Progenitor cell of endocrine pancreas (in vitro differentiated cells): ENCODE results near the gene ABR. TPM values are rescaled to one million over a fixed set of nuclear protein-coding genes. Genes with fewer than 3 reads are reported as not detected.
A peak's percentile ranks its signal among the peaks of the same experiment; 100 is the strongest.

Source experiments
- DNase-seq: peaks from one replicate; pipeline ENCODE4 v3.0.0; 2021; ENCODE audit warnings: low spot score; ENCODE audit not compliant: unreplicated experiment
- H3K27ac Mint-ChIP-seq: 2 replicates; pipeline ENCODE4 v1.8.0; 2021; ENCODE audit warnings: mild to moderate bottlenecking, moderate library complexity, mixed read lengths
- H3K27me3 Mint-ChIP-seq: 2 replicates; pipeline ENCODE4 v1.8.0; 2021; ENCODE audit warnings: mixed read lengths
- H3K36me3 Mint-ChIP-seq: 2 replicates; pipeline ENCODE4 v1.8.0; 2022; ENCODE audit warnings: mixed read lengths; ENCODE audit not compliant: insufficient read depth
- H3K4me1 Mint-ChIP-seq: 2 replicates; pipeline ENCODE4 v1.8.0; 2021; ENCODE audit warnings: low read depth, mixed read lengths
- H3K4me3 Mint-ChIP-seq: 2 replicates; pipeline ENCODE4 v1.8.0; 2021; ENCODE audit warnings: low read depth, mild to moderate bottlenecking, moderate library complexity, mixed read lengths
- H3K9me3 Mint-ChIP-seq: 2 replicates; pipeline ENCODE4 v1.8.0; 2021; ENCODE audit warnings: low read depth, mixed read lengths
- total RNA-seq: library from RNA; stranded (reverse); gene quantifications from 2 replicates; pipeline ENCODE4 v1.2.1, GENCODE V29; 2021
- TF ChIP-seq, protein P1 (sequence below): fragments of 200-600 bp; sonication (generic); IDR thresholded peaks from one replicate; pipeline ENCODE4 v1.5.0; 2021; ENCODE audit warnings: antibody characterized with exemption, mild to moderate bottlenecking; ENCODE audit not compliant: unreplicated experiment

The ABR gene
- total RNA-seq, 1 donor from 2014 or later = 61.0 TPM

DNA sequence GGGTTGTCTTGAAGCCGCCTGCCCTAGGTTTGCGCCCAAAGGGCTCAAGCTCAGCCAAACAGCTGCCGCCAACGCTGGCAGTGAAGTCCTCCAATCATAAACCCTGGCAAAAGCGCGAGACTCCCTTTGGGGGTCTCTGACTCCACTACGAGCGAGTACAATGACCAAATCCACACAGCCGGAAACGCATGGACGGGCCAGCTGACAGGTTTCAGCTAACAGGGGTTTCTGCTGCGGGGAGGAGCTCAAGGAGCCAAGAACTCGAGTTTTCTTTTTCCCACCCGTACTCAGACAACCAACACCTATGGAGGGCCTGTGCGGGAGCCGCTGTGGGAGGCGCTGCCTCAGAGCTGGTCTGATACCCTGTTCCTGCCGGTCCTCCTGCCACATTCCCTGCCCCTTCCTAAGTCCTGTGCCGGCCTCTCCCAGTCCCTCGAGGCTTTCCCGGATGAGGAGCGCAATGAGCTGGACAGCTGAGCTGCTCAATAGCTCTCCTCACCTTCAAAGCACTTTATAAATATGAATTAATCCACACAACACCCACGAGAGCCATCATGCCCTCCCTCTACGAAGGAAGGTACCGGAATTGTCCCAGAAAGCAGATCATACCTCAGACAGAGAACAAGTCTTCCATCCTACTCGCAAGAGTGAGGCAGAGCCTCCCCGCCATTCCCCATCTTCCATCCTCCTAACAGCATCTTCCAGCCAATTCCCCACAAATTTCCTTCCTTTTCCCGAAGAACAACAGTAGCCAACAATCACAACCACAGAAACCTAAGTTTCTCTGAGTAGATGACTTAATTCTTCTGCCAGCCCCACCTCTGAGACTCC lies 6.1 kb downstream of the ABR start:
- Mint-ChIP-seq H3K9me3 (no peaks in the 10 kb centered on the region), H3K27ac (no peak overlapping the region), H3K4me3 (no peak overlapping the region), H3K4me1 (peaks cover 2% of the 10 kb centered on the region), H3K36me3 (peaks cover 2% of the 10 kb centered on the region), H3K27me3 (peaks cover 13% of the 10 kb centered on the region)
- no peak for DNase-seq
- TF ChIP-seq, protein P1, sequence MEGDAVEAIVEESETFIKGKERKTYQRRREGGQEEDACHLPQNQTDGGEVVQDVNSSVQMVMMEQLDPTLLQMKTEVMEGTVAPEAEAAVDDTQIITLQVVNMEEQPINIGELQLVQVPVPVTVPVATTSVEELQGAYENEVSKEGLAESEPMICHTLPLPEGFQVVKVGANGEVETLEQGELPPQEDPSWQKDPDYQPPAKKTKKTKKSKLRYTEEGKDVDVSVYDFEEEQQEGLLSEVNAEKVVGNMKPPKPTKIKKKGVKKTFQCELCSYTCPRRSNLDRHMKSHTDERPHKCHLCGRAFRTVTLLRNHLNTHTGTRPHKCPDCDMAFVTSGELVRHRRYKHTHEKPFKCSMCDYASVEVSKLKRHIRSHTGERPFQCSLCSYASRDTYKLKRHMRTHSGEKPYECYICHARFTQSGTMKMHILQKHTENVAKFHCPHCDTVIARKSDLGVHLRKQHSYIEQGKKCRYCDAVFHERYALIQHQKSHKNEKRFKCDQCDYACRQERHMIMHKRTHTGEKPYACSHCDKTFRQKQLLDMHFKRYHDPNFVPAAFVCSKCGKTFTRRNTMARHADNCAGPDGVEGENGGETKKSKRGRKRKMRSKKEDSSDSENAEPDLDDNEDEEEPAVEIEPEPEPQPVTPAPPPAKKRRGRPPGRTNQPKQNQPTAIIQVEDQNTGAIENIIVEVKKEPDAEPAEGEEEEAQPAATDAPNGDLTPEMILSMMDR = no peak

DNA sequence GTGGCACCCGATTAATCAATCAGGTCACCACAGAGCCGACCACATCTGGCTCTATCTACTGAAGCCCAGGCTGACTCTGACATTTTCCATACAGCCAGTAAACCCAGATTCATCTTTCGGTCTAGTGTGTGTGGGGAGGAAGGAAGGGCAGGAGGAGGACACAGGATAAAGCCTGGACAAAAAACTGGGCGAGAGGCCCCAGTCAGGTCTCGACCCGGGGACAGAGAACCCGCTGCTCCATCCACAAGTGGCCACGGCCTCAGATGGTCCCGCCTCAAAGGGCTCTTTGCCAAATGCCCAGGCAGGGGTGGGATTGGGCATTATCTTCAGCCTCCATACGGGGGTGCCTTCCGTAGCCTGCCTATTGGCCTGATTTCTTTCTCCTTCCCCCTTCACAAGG lies 7.8 kb downstream of the ABR start:
- no peaks in the 10 kb centered on the region for H3K9me3 Mint-ChIP-seq
- H3K4me3 Mint-ChIP-seq = no peak overlapping the region
- peaks cover 4% of the 10 kb centered on the region for H3K27me3 Mint-ChIP-seq
- H3K27ac Mint-ChIP-seq = no peak overlapping the region
- no peak for DNase-seq
- no peaks in the 10 kb centered on the region for H3K4me1 Mint-ChIP-seq
- TF ChIP-seq, protein P1 = no peak
- H3K36me3 Mint-ChIP-seq = peaks cover 2% of the 10 kb centered on the region

GRCh38 chr17:1170739-1171138 lies 9.0 kb downstream of the ABR start:
- H3K27ac Mint-ChIP-seq = no peak overlapping the region
- peaks cover 2% of the 10 kb centered on the region for H3K36me3 Mint-ChIP-seq
- H3K27me3 Mint-ChIP-seq = peaks cover 4% of the 10 kb centered on the region
- TF ChIP-seq, protein P1 = peak; percentile 25
- no peaks in the 10 kb centered on the region for H3K4me1 Mint-ChIP-seq
- no peaks in the 10 kb centered on the region for H3K9me3 Mint-ChIP-seq
- H3K4me3 Mint-ChIP-seq = no peak overlapping the region
- DNase-seq = no peak

DNA sequence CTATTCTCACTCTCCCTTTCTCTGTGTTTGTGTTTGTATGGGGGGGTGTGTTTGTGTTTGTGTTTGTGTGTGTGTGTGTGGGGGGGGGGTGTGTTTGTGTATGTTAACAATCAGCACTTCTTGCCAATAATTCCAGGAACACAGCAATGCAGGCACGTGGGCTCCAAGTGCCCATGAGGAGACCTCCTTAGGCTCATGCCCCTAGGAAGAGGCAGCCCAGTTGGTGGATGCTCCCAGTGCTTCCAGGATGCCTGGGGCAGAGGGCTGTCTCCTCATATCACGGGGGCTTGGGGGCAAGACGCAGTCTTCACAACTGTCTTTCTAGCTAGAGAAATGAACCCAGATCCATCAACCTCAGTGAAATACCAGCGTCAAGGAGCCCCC lies 9.9 kb downstream of the ABR start:
- Mint-ChIP-seq H3K27ac (no peak overlapping the region), H3K9me3 (no peaks in the 10 kb centered on the region), H3K36me3 (no peaks in the 10 kb centered on the region)

DNA sequence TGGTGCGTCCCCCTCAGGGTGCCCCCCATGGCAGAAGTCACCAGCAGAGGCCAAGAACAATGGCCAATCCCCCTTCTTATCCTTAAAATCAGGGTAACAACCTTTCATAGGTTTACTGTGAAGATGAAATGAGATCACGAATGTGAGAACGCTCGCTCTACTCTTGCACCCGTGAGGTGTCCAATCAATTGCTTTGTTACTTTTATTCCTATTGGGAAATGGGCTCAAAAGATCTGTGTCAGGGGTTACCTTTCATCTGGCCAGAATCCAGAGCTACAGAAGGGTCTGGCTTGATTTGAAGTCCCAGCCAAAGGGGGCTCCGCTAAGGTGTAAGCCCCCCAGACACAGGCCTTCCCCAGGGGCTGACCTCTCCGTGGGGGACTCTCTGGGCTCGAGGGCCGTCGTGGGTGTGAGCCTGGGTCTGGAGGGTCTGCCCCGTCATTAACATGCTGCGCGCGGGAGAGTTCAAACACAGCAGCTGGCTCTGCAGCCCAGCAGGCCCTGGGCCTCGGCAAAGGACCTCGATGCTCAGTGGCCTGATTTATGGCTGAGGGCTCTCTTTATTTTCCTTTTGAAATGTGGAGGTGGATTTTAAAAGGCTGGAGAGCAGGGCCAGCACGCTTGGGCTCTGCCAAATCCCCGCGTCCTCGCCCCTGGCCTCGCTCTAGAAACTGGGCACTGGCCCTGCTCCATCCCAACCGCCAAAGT lies 10.4 kb downstream of the ABR start:
- Mint-ChIP-seq H3K36me3 (no peaks in the 10 kb centered on the region), H3K4me3 (no peak overlapping the region), H3K9me3 (no peaks in the 10 kb centered on the region), H3K27me3 (peaks cover 4% of the 10 kb centered on the region), H3K27ac (no peak overlapping the region), H3K4me1 (no peaks in the 10 kb centered on the region)
- TF ChIP-seq, protein P1 = no peak
- no peak for DNase-seq

More for the DNA sequence above, 9.9 kb downstream of the ABR start:
- peaks cover 4% of the 10 kb centered on the region for H3K27me3 Mint-ChIP-seq
- no peak overlapping the region for H3K4me3 Mint-ChIP-seq
- TF ChIP-seq, protein P1 = no peak
- no peaks in the 10 kb centered on the region for H3K4me1 Mint-ChIP-seq
- DNase-seq = no peak
